ENCODE data around the gene CCDC188. TPM values are rescaled to one million over a fixed set of nuclear protein-coding genes. Genes with fewer than 3 reads are reported as not detected.
A peak's percentile ranks its signal among the peaks of the same experiment; 100 is the strongest.

Gene CCDC188
- total and polyA plus RNA-seq, 9 of the 15 experiments (the other 6 are each of a cell fraction or from before 2014, with no cell fraction given), result not detected

GRCh38 chr22:20173772-20174171 is 22.9 kb upstream of the CCDC188 start:
- Histone ChIP-seq H3K27ac (ENCODE audit: extremely low read depth, low read depth, low read length) (no peak overlapping the region), H3K27me3 (ENCODE audit: control insufficient read depth in 2 of 2, insufficient read depth in 2 of 2, low read length in 2 of 2) (peaks cover 84 to 97% of the 10 kb centered on the region in 2 experiments; a peak in 4 of 5 replicates), H3K9ac (ENCODE audit: insufficient read depth in 1 of 2, low read depth in 2 of 2, low read length in 2 of 2) (peak overlapping the region in 1 of 2 experiments; percentile 30; a peak in 2 of 4 replicates), H4K20me1 (replicated peaks; ENCODE audit: control insufficient read depth, insufficient read depth, low read length) (peaks cover 56% of the 10 kb centered on the region), H3K79me2 (ENCODE audit: control insufficient read depth, insufficient read depth, low read length) (no peaks in the 10 kb centered on the region), H3K4me1 (replicated peaks in 1 of 2; ENCODE audit: control insufficient read depth in 2 of 2, insufficient read depth in 2 of 2, low read length in 2 of 2) (peaks cover 0 to 49% of the 10 kb centered on the region in 2 experiments; a peak in 1 of 5 replicates), H2AFZ (ENCODE audit: low read depth, low read length) (no peak overlapping the region), H3K9me1 (ENCODE audit: control insufficient read depth, insufficient read depth, low read length) (no peaks in the 10 kb centered on the region), H3K36me3 (ENCODE audit: control insufficient read depth, insufficient read depth, low read length) (no peaks in the 10 kb centered on the region), H3K9me3 (replicated peaks; ENCODE audit: control insufficient read depth, insufficient read depth, low read depth, low read length) (no peaks in the 10 kb centered on the region), H3K4me3 (no peak overlapping the region), H3K4me2 (ENCODE audit: insufficient read depth, low read length) (no peak overlapping the region)
- DNase-seq (ENCODE audit: extremely low read depth in 1 of 4, low spot score in 3 of 4) (no peak), FAIRE-seq (no peak), ATAC-seq (no peak)
- ChIA-PET POLR2A (interaction anchor here (0.7 kb wide), 1 partner anchor 195 kb away, joined by 3 read pairs; no protein-coding TSS in a partner anchor), CTCF (ENCODE audit: low intra/inter-chr PET ratio) (no interaction called here)
- intact Hi-C loops (cut with micrococcal nuclease), result loop anchor here (2.0 kb wide), 1 partner anchor 65 kb away; no protein-coding TSS in a partner anchor
- 0 out of 2 replicates have a peak, but pooled peaks have one; percentile 58 for TF ChIP-seq RBM14 (IDR thresholded peaks at IDR 0.05; ENCODE audit: borderline replicate concordance, insufficient read depth, low read depth, low read length)
- no peak for TF ChIP-seq ESRRB (CRISPR knock-in tag; IDR thresholded peaks at IDR 0.05; ENCODE audit: borderline replicate concordance)
- TF ChIP-seq IFI16 (CRISPR knock-in tag; IDR thresholded peaks at IDR 0.05), result 0 out of 2 replicates have a peak, but pooled peaks have one; percentile 28
- in situ Hi-C loops (cut with MboI), result loop anchor here (25.0 kb wide), 1 partner anchor 514 kb away; no protein-coding TSS in a partner anchor
- BruUV-seq (replicated peaks), result no TSS peak
- WGBS (ENCODE audit: insufficient coverage, low coverage, missing lambda C conversion rate), result 1% methylated on average over 10 of the region's 10 CpGs

- Histone ChIP-seq H3K9me1 (ENCODE audit: control insufficient read depth, insufficient read depth, low read length) (no peaks in the 10 kb centered on the region), H3K36me3 (ENCODE audit: control insufficient read depth, insufficient read depth, low read length) (no peaks in the 10 kb centered on the region), H3K27ac (ENCODE audit: extremely low read depth, low read depth, low read length) (no peak overlapping the region), H3K9ac (ENCODE audit: insufficient read depth in 1 of 2, low read depth in 2 of 2, low read length in 2 of 2) (peak overlapping the region in 1 of 2 experiments; percentile 30; a peak in 1 of 4 replicates), H3K4me2 (ENCODE audit: insufficient read depth, low read length) (no peak overlapping the region), H4K20me1 (replicated peaks; ENCODE audit: control insufficient read depth, insufficient read depth, low read length) (peaks cover 56% of the 10 kb centered on the region), H3K9me3 (replicated peaks; ENCODE audit: control insufficient read depth, insufficient read depth, low read depth, low read length) (no peaks in the 10 kb centered on the region), H3K79me2 (ENCODE audit: control insufficient read depth, insufficient read depth, low read length) (no peaks in the 10 kb centered on the region), H3K4me1 (replicated peaks in 1 of 2; ENCODE audit: control insufficient read depth in 2 of 2, insufficient read depth in 2 of 2, low read length in 2 of 2) (peaks cover 0 to 46% of the 10 kb centered on the region in 2 experiments; a peak in 1 of 5 replicates), H3K4me3 (no peak overlapping the region), H2AFZ (ENCODE audit: low read depth, low read length) (no peak overlapping the region), H3K27me3 (ENCODE audit: control insufficient read depth in 2 of 2, insufficient read depth in 2 of 2, low read length in 2 of 2) (peaks cover 84 to 97% of the 10 kb centered on the region in 2 experiments; a peak in 4 of 5 replicates)
- intact Hi-C loops (cut with micrococcal nuclease), result no loop called here
- POLR2A ChIA-PET, result interaction anchor here (0.7 to 0.8 kb wide), 2 partner anchors 195 to 287 kb away, joined by 3 read pairs; no protein-coding TSS in a partner anchor
- no TSS peak for BruUV-seq (replicated peaks)
- CTCF ChIA-PET (ENCODE audit: low intra/inter-chr PET ratio), result no interaction called here
- 6% methylated on average over 11 of the region's 11 CpGs for WGBS (ENCODE audit: insufficient coverage, low coverage, missing lambda C conversion rate)
- in situ Hi-C loops (cut with MboI), result loop anchor here (25.0 kb wide), 1 partner anchor 514 kb away; no protein-coding TSS in a partner anchor
- DNase-seq (ENCODE audit: extremely low read depth in 1 of 4, low spot score in 3 of 4), result no peak
- ATAC-seq, result no peak; the same call in 2 of the 3 replicates
- FAIRE-seq, result no peak
- TF ChIP-seq NKRF (IDR thresholded peaks at IDR 0.05; ENCODE audit: borderline replicate concordance) (no peak), BCL6 (CRISPR knock-in tag; IDR thresholded peaks at IDR 0.05) (no peak), STAG1 (CRISPR knock-in tag; IDR thresholded peaks at IDR 0.05; ENCODE audit: borderline replicate concordance) (0 out of 2 replicates have a peak, but pooled peaks have one; percentile 23)
These were observed 22.4 kb upstream of the CCDC188 start for GRCh38 chr22:20173246-20173645.
